ENCODE measurements around the gene SLF2.

SLF2 gene

DNA sequence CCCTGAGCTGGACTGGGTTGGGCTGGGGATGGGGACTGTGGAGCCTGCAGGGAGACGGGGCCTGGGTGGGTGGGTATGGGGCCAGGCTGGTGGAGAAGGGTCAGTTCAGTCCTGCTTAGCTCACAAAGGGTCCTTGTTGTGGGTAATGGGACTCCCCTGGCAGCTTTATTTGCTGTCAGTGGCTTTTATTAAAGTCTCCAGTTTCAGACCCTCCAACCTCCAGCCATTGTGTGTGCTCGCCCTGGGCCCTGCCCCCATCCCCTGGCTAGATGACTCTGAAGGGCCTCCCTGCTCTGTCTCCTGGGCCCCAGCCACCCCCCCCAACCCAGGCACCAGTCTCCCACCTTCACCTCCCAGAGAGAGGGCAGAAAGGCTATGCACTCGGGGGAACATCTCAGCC, 44.4 kb upstream of the SLF2 start:
- TF ChIP-seq, protein P1, sequence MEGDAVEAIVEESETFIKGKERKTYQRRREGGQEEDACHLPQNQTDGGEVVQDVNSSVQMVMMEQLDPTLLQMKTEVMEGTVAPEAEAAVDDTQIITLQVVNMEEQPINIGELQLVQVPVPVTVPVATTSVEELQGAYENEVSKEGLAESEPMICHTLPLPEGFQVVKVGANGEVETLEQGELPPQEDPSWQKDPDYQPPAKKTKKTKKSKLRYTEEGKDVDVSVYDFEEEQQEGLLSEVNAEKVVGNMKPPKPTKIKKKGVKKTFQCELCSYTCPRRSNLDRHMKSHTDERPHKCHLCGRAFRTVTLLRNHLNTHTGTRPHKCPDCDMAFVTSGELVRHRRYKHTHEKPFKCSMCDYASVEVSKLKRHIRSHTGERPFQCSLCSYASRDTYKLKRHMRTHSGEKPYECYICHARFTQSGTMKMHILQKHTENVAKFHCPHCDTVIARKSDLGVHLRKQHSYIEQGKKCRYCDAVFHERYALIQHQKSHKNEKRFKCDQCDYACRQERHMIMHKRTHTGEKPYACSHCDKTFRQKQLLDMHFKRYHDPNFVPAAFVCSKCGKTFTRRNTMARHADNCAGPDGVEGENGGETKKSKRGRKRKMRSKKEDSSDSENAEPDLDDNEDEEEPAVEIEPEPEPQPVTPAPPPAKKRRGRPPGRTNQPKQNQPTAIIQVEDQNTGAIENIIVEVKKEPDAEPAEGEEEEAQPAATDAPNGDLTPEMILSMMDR (conservative IDR thresholded peaks at IDR 0.05; ENCODE audit: low read depth, low read length): no peak
- H3K36me3 ChIP-seq (ENCODE audit: insufficient read depth): no peaks in the 10 kb centered on the region
- no peak overlapping the region for H2AFZ ChIP-seq (ENCODE audit: low read depth)
- no peaks in the 10 kb centered on the region for H3K27me3 ChIP-seq (ENCODE audit: insufficient read depth, low read depth)
- no peaks in the 10 kb centered on the region for H4K20me1 ChIP-seq (ENCODE audit: insufficient read depth)
- no peak overlapping the region for H3K27ac ChIP-seq
- no peak overlapping the region for H3K9ac ChIP-seq
- no peaks in the 10 kb centered on the region for H3K4me1 ChIP-seq (ENCODE audit: low read depth, poor library complexity, severe bottlenecking)
- no peak overlapping the region for H3K4me3 ChIP-seq (IDR thresholded peaks at IDR 0.05; ENCODE audit: insufficient read depth, low read depth, low read length)
- H3K4me2 ChIP-seq: no peak overlapping the region
- H3K79me2 ChIP-seq (ENCODE audit: insufficient read depth, low read depth): no peaks in the 10 kb centered on the region

DNA sequence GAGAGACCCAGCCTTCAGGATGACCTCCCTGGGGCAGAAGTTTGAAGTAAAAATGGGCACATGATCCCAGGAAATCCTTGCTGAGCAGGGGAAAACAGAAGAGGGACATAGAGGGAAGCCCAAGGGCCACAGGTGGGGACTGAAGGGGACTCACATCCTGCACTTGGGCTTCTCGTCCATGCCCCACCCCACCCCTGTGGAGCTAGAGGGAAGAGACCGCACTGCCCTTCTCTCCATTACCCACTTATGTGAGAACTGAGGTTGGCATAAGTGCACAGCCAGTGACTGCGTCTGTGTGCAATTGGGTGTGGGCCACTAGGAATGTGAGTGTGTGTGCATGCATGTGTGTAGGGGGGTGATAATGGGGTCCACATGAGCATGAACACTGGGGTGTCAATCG, 43.4 kb upstream of the SLF2 start:
- TF ChIP-seq, protein P1 (conservative IDR thresholded peaks at IDR 0.05; ENCODE audit: low read depth, low read length): no peak
- no peak overlapping the region for H3K27ac ChIP-seq
- no peaks in the 10 kb centered on the region for H4K20me1 ChIP-seq (ENCODE audit: insufficient read depth)
- no peaks in the 10 kb centered on the region for H3K36me3 ChIP-seq (ENCODE audit: insufficient read depth)
- no peak overlapping the region for H3K9ac ChIP-seq
- no peak overlapping the region for H3K4me2 ChIP-seq
- no peaks in the 10 kb centered on the region for H3K4me1 ChIP-seq (ENCODE audit: low read depth, poor library complexity, severe bottlenecking)
- no peak overlapping the region for H3K4me3 ChIP-seq (IDR thresholded peaks at IDR 0.05; ENCODE audit: insufficient read depth, low read depth, low read length)
- no peak overlapping the region for H2AFZ ChIP-seq (ENCODE audit: low read depth)
- H3K27me3 ChIP-seq (ENCODE audit: insufficient read depth, low read depth): no peaks in the 10 kb centered on the region
- no peaks in the 10 kb centered on the region for H3K79me2 ChIP-seq (ENCODE audit: insufficient read depth, low read depth)

DNA sequence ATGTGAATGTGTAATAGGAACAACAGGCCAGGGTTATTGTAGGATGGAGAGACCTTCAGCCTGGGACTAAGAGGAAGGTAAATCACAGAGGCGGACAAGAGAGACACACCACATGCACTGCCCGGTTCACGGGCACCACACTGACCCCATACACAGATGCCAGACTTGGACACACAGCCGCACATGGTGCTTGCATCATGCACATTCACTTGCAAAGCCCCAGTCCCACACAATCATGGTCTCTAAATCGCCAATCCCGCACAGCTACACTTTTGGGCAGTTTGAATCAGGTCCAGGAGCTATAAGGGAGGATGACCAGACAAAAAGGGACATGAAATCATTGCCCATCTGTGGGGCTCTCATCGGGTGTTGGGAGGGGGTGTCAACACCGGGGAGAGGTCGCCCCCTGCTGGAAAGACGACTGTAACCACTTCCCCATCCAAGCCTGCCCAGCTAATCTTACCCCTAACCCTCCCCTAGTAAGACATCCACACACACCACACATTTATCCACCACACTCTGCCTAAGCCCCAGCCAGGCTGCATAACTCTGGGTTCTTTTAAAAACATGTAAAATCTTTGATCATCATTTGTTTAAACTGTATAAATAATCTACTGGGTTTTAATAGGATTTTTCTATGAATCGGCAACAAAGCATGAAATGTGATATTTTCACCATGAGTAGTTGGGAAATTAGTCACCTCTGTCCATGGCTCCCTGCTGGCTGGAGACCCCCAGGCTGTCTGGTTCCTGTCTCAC, 40.5 kb upstream of the SLF2 start:
- Histone ChIP-seq H3K27me3 (ENCODE audit: insufficient read depth, low read depth) (no peaks in the 10 kb centered on the region), H3K9ac (no peak overlapping the region), H3K4me2 (no peak overlapping the region), H3K36me3 (ENCODE audit: insufficient read depth) (no peaks in the 10 kb centered on the region), H2AFZ (ENCODE audit: low read depth) (no peak overlapping the region), H3K79me2 (ENCODE audit: insufficient read depth, low read depth) (no peaks in the 10 kb centered on the region), H3K4me3 (IDR thresholded peaks at IDR 0.05; ENCODE audit: insufficient read depth, low read depth, low read length) (no peak overlapping the region), H4K20me1 (ENCODE audit: insufficient read depth) (no peaks in the 10 kb centered on the region), H3K4me1 (ENCODE audit: low read depth, poor library complexity, severe bottlenecking) (no peaks in the 10 kb centered on the region), H3K27ac (no peak overlapping the region)
- TF ChIP-seq, protein P1 (conservative IDR thresholded peaks at IDR 0.05; ENCODE audit: low read depth, low read length): peak; percentile 85

DNA sequence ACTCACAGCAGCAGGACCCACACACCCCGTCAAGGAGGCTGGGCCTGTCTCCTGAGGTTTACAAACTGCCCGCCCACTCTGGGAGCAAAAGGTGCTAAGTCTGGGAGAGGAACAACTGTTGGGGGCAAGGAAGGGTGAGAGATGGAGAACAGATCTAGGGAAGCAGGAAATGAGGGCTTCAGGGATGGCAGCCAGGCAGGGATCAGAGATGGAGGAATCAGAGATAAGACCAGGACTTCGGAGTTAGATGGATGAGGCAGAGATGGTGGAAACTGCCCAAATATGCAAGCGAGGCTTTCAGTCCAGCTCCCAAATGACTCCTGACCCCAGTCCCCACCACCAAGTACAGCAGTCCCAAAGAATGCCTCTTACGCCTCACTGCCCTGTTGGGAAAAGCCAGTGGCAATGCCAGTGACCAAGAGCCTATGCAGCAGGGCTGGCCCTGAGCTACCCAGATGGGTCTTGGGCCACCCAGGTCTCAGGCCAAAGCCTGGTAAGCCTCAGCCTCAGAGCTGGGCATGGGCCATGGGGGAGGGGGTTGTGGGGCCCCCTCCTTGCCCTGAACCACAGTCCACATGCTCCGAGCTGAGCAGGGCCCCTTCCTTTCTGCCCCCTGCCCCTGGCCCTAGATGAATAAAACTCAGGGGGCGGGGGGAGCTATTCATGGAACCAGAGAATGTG, 39.5 kb upstream of the SLF2 start:
- Histone ChIP-seq H3K36me3 (ENCODE audit: insufficient read depth) (no peaks in the 10 kb centered on the region), H3K27ac (no peak overlapping the region), H3K79me2 (ENCODE audit: insufficient read depth, low read depth) (no peaks in the 10 kb centered on the region), H3K4me3 (IDR thresholded peaks at IDR 0.05; ENCODE audit: insufficient read depth, low read depth, low read length) (no peak overlapping the region), H3K4me1 (ENCODE audit: low read depth, poor library complexity, severe bottlenecking) (peaks cover 5% of the 10 kb centered on the region), H3K27me3 (ENCODE audit: insufficient read depth, low read depth) (no peaks in the 10 kb centered on the region), H3K4me2 (no peak overlapping the region), H4K20me1 (ENCODE audit: insufficient read depth) (no peaks in the 10 kb centered on the region), H2AFZ (ENCODE audit: low read depth) (no peak overlapping the region), H3K9ac (no peak overlapping the region)
- TF ChIP-seq, protein P1 (conservative IDR thresholded peaks at IDR 0.05; ENCODE audit: low read depth, low read length): no peak
